ENCODE results near the gene PNMA6E.
"Not testable (repeated sequence)": the region's sequence is repeated elsewhere in the genome, so short reads cannot be mapped to it uniquely, and the experiment has no call there.

The PNMA6E gene

DNA sequence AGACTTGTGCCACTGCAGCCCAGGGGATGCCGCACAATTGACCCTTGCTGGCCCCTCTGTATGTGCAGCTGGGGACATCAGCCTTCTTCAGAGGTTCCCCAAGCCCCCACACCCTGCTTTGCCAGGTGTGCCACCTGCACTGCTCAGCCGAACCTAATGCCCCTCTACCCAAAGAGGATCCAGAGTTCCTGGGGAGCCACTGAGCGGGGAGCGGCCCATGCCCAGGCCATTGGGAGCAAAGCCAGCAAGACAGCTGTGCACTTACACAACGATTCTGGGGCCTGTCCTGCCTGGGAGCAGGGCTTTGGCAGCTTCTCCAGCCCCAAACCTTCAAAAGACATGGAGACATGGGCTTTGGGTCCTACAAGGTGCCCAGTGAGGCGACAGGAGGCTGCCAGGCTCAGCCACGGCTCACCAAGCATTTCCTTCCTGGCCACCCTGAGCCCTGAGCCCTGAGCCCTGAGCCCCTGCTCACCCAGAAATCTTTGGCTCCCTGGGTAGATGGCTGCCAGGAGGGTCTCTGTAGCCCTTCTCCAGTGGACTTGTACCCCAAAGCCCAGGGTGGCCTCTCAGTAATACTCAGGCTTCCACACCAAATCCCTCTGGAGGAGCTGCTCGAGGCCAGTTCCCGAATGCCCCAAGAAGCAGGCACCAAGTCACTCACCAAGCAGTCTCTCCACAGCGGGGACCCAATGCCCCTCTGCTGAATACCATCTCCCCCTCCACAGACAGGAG, 13.0 kb downstream of the PNMA6E start:
- in situ Hi-C loops (cut with MboI; ENCODE audit: low sequenced_read_pairs), result no loop called here

DNA sequence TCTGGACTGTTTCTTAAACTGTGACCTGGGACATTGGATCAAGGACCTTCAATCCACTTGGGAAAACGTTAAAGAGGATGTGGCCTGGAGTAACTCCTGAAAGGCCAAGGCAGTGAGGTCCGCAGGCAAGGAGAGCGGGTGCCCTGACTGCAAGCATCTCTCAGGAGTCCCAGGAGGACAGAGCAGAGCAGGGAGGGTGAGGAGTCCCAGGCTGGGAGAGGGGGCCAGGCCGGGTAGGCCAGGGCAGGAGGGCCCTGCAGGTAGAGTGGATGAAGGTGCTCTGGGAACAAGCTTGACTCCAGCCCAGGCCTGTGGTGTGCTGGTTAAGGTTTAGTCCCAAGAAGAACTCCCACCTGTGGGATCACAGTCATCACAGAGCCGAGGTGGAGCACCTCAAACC, 13.8 kb downstream of the PNMA6E start:
- in situ Hi-C loops (cut with MboI; ENCODE audit: low sequenced_read_pairs), result no loop called here

DNA sequence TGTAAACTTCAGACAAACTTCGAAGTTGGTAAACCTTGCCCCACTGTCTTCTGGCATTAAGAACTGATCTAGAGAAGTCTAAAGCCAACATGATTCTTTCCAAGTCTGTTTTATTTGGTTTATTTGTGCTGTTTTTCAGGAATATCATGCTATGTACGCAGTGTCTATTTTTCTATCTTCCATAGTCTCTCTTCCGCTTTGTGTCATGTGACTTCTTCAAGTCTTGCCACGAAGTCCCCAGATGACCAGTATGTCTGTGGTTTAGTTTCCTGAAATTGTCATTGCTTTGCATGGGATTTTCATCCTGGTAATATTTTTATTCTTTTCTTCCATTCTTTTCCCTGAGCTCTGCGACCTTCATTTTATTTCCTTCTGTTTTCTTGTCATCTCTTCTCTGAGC, 15.1 kb downstream of the PNMA6E start:
- in situ Hi-C loops (cut with MboI; ENCODE audit: low sequenced_read_pairs), result no loop called here

DNA sequence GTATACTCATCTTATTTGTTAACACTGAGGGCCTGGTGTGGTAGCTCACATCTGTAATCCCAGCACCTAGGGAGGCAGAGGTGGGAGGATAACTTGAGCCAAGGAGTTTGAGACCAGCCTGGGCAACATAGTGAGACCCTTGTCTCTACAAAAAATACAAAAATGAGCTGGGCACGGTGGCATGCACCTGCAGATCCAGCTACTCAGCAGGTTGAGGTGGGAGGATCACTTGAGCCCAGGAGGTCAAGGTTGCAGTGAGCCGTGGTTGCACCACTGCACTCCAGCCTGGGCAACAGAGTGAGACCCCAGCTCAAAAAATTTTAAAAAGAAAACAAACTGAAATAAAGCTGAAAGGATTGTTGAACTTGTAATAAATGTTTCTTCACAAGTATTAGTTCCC, 16.2 kb downstream of the PNMA6E start:
- in situ Hi-C loops (cut with MboI; ENCODE audit: low sequenced_read_pairs), result not testable (repeated sequence)

DNA sequence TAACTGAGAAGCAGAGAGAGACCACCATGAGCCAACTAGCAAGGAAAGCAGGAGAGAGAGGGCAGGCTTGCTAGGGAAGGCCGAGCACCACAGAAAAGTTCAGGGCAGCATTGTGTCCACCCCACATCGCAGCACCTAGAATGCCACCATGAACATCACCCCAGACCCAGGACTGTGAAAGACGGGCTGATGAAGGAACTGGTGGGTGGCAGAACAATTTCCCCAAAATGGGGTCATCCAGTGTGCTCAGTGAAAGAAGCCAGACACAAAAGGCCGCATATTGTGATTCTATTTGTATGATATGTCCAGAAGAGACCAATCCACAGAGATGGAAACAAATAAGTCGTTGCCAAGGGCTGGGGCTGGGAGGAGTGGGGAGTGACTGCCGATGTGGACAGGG, 16.8 kb downstream of the PNMA6E start:
- in situ Hi-C loops (cut with MboI; ENCODE audit: low sequenced_read_pairs), result no loop called here

DNA sequence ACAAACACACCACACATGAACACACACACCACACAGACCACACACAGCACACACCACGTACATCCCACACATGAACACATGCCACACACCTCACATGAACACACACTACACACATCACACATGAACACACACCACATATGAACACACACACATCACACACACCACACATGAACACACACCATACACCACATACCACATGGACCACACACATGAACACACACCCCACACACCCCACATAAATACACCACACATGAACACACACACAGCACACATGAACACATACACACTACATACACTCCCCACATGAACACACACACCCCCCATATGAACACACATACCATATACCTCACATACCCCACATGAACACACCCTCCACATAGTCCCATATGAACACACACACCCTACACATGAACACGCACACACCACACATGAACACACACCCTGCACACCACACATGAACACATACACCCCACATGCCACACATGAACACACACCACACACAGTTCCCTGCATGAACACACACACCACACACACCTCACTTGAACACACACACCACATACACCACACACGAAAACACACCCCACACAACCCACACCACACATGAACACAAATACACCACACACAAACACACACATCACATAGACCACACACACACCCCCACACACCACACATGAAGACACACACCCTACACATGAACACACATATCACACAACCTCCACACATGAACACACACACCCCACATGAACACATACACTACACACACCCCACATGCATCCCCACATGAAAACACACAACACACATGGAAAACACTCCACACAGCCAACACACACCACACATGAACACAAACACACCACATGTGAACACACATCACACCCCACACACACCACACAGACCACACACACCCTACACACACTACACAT, 18.3 kb downstream of the PNMA6E start:
- in situ Hi-C loops (cut with MboI; ENCODE audit: low sequenced_read_pairs), result no loop called here

DNA sequence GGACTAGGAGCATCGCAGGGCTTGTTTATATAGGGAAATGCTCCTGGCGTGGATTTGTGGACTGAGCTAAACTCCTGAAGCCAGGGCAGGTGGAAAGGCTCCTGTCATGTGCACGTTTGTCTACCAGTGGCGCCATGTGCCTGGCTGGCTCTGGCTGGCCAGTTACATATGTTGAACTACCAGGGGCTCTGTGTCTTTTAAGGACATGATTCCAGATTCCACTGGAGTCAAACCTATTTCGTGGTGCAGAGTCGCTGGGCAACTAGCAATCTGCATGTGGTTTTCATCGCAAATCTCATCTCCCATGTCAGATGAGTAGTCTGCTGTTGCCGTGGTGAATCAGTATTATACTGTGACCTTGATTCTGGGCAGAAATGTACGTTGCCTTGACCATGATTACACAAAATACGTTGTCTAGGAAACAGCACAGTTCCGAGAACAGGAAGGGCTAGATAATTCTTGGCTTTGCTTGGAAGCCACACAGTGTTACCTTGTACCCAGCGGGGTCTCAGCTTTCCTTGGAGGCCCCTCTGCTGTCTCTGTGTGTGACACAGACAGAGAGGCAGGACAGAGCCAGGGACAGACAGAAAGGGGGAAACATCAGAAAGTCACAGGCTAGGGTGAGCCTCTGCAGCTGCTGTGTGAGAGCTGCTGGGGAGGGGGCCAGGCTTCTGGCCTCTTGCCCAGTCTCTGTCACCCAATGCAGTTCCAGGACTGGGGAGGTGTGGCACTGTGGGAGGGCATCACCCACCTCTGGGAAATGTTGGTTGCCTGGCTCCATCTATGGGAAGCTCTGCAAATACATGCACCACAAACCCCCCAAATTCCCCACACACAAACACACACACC, 19.2 kb downstream of the PNMA6E start:
- in situ Hi-C loops (cut with MboI; ENCODE audit: low sequenced_read_pairs), result no loop called here

DNA sequence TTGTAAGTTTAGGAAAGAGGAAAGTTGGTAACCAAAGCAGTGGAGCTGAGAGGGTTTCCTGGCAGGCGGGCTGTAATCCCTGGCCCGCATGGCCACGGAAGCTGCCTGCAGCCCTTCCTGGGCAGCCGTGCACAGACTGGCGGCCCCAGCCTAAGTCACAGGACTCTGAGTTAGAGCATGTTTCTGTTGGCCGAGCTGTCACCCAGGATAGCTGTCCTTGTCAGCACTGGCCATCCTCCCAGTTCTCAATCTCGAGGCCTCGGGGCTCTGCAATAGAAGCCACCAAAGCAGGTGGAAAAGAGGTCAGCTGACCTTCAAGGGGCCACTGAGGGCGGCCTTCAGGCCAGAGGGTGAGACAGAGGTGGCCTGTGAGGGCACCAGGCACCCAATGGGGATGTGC, 20.5 kb downstream of the PNMA6E start:
- in situ Hi-C loops (cut with MboI; ENCODE audit: low sequenced_read_pairs), result no loop called here

DNA sequence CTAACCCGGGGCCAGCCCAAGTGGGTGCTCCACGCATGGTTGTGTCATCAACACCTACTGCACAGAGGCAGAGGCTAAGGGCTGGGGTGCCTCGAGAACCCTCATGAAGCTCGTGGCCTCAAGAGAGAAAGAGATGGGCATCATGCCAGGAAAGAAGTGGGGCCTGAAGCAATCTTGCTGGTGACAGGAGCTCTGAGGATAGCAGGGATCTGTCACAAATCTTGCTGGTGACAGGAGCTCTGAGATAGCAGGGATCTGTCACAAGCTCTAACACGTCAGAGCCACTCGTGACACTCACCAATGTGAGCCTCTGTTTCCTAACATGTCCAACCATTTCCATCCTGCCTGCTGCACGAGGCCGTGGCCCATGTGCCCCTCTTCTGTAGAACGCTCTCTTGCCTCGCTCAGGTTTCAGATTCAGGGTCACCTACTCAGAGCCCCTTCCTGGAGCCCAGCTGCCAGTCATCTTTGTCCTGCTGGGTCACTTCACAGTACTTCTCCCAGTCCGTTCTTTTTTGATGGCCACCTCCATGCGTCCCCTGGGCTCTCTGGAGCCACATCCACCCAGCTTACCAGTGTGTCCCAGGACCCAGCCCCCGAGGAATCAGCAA, 21.1 kb downstream of the PNMA6E start:
- in situ Hi-C loops (cut with MboI; ENCODE audit: low sequenced_read_pairs), result no loop called here

DNA sequence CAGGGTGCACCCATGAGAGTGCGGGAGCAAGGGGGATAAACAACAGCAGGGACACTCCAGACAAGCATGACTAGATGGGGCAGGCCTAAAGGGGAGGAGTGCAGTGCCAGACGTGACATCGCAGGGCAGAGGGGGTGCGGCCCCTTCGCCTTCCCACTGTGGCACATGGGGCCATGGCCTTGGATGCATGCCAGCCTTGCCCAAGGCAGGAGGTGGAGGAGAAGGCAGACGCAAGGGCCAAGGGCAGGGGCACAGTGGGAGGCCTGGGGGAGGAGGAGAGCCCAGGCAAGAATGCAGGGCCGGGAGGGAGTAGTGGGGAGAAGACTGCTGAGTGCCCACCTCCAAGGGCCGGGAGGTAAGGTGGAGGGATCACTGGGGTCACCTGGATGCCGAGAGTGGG, 21.6 kb downstream of the PNMA6E start:
- in situ Hi-C loops (cut with MboI; ENCODE audit: low sequenced_read_pairs), result no loop called here

DNA sequence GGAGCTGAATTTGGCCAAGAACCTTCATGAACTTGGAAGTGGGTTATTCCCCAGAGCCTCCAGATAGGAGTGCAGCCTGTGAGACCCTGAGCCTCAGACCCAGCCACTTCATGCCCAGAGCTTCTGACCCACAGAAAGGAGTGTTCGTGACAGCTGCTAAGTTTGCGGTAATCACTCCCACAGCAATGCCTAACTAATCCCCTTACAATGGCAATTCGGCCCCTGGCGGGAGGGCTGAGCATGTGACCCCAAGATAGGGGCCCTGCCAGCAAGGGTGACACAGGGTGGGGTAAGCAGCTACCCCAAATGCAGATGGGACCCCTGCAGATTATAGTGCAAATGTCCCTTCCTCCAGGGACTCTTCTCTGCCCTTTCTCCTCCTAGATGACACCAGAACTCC, 22.5 kb downstream of the PNMA6E start:
- in situ Hi-C loops (cut with MboI; ENCODE audit: low sequenced_read_pairs), result no loop called here

DNA sequence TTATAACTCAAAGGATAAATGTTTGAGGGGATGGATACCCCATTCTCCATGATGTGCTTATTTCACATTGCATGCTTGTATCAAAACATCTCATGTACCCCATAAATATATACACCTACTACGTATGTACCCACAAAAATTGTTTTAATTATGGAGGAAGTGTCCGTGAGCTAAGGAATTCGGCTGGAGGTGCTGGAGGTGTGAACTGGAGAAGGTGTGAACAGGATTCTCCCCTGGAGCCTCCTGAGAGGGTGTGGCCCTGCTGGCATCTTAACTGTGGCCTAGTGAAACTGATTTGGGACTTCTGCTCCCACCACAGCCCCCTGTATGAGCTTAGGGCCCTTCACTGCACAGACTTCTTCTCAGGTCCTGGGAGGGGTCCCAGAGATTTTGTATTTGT, 23.4 kb downstream of the PNMA6E start:
- in situ Hi-C loops (cut with MboI; ENCODE audit: low sequenced_read_pairs), result no loop called here

DNA sequence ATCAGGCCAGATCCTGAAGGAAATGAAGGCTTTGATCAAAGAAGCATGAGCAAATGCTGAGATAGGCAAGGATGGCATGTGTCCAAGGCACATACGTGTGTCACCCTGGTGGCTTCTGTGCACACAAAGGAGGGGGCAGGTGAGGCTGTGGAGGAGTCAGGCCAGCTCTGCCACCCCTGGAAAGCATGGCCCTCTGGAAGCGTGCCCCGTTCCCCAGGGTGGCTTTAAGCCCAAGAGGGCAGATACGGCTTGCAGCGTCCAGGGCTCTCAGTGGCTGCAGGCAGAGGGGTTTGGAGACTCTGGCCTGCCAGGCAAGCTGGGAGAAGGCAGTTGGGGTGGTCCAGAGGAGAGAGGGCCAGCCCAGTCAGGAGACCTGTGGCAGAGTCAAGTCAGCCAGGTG, 25.6 kb downstream of the PNMA6E start:
- in situ Hi-C loops (cut with MboI; ENCODE audit: low sequenced_read_pairs), result no loop called here

DNA sequence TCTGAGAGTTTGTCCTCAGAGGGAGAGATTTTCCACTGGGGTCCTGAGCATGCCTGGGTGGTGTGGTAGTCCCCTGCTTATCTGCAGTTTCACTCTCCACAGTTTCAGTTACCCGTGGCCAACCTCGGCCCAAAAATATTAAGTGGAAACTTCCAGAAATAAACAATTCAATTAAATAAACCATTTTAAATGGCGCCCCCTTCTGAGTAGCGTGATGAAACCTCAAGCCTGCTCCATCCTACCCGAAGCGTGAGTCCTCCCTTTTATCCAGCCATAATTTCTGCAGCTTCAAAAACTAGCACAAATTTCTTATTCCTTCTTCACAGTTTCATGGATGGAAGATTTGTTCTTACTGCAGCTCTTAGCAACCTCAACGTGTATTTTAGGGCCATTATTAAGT, 26.7 kb downstream of the PNMA6E start:
- in situ Hi-C loops (cut with MboI; ENCODE audit: low sequenced_read_pairs), result no loop called here

DNA sequence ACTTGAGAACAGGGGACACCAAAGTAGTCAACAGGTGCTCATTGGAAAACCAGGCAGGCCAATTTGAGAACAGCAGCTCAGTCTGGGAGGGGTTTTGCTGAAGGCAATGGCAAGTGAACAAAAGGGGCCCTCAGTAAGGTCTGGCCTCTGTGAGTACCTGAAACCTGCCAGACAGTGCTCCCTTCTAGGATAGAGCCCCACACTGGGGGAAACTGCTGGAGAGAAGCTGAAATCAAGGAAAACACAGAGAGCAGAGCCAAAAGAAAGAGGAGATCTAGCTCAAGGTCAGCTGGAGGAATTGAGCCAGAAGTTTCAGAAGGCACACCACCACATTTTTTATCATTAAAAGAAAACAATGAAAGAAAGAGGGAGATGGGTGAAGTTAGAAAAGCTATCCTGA, 28.2 kb downstream of the PNMA6E start:
- in situ Hi-C loops (cut with MboI; ENCODE audit: low sequenced_read_pairs), result no loop called here

DNA sequence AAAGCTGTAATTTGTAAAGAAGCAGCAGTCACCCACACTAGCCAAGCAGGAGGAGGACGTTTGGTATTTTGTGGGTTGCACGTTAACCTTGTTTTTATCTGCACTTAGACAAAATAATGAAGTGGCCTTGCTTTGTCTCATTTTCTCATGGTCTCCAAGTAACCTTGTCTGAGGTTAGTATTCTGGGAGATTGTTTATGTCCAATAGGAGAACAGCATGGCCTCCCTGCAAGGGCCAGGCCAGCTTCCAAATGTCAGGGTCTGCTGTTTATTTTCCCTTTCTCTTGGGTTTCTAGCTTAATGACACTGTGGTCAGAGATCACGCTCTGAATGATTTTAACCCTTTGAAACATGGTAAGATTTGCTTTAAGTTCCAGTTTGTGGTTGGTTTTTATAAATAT, 29.9 kb downstream of the PNMA6E start:
- in situ Hi-C loops (cut with MboI; ENCODE audit: low sequenced_read_pairs), result no loop called here

DNA sequence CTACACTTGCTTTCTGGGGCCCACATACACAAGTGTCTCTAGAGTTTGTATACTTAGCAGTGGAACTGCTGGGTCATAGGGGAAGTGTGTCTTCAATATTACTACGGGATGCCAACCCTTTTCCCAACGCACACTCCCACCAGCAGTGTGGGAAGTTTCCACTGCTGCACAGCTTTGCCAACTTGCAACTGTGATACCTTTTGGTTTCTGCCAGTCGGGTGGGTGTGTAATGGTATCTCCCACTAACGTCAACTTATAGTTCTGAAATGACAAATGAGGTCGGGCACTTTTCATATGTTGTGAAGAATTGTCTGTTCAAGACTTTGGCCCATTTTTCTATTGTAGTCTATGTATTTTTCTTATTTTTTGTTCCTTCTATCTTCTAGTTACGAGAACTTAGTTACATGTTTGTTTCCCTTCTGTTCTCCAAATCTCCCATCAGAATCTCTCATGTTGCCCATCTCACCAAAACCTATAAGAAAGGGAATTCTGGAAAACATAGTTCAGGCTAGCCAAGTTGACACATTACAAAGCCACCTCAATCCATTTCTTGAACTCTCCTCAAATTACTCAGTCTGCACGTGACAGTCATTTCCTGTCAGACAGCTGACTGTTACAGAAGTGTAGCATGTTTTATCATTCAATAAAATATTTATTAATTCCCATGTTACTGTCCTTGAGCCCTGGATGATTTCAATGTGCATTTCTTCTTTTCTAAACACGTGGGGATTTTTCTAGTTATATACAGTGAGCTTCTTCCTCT, 30.7 kb downstream of the PNMA6E start:
- in situ Hi-C loops (cut with MboI; ENCODE audit: low sequenced_read_pairs), result no loop called here

DNA sequence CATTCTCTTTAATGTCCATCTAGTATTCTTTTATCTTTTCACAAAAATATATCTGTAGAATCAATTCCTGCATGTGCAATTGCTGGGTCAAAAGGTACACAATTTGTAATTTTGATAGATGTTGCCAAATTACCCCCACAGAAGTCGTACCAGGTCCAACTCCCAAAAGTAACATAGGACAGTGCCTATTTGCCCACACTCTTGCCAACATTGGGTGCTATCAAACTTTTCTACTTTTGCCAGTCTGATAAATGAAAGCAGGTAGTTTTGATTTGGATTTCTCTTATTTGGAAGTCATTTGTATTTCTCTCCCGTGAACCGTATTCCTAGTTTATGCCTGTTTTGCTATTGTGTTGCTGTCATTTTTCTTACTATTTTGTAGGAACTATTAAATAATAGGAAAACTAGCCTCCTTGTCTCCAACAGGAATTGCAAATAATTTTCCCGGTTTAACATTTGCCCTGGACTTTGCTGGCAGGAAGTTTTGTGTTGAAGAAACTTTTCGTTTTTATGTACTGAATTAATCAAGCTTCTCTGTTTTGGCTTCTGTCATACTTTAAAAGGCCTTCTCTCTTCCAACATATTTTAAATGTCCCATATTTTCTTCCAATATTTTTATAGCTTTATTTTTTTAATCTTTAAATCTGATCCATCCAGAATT, 34.1 kb downstream of the PNMA6E start:
- in situ Hi-C loops (cut with MboI; ENCODE audit: low sequenced_read_pairs), result no loop called here

DNA sequence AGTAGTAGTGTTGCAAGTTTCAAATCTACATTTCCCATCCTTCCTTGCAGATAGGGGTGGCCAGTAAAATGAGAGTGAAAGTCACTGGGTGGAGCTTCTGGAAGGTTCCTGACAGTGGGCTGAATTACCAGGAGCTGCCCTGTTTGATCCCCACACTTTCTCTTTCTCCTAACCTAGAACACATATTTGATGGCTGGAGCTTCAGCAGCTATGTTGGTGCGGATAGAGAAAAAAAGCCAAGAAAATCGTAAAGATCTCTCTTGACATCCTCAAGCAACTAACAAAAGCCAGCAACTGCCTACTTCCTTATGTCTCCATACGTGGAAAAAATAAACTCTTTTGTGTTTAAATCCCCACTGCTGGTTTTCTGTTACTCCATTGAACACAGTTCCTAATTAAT, 35.0 kb downstream of the PNMA6E start:
- in situ Hi-C loops (cut with MboI; ENCODE audit: low sequenced_read_pairs), result no loop called here

DNA sequence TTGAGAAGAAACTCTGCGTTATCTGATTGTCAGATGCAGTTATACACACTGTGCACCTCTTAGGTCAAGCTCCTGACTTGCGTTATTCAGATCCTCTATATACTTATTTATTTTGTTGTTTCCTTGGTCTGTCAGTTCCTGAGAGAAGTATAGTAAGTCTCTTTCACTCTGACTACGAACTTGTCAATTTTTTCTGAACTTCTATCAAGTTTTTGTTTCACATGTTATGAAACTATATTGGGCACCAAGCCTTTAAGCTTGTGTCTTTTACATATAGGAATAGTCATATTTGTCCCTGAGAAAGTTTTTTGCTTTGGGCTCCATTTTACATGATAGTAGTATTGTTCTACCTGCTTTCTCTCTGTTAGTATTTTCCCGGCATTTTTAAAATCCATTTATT, 35.5 kb downstream of the PNMA6E start:
- in situ Hi-C loops (cut with MboI; ENCODE audit: low sequenced_read_pairs), result no loop called here

Measured in hTERT RPE-1 (cell line).